Hepatocyte (in vitro differentiated cells): ENCODE data around the gene KPNA4. TPM values are rescaled to one million over a fixed set of nuclear protein-coding genes. Genes with fewer than 3 reads are reported as not detected.
"Not testable (repeated sequence)": the region's sequence is repeated elsewhere in the genome, so short reads cannot be mapped to it uniquely, and the experiment has no call there.

ENCODE experiments used
- DNase-seq: peaks from one replicate; pipeline ENCODE4 v3.0.0-alpha.2; 2016; ENCODE audit warnings: low spot score
- H2AFZ ChIP-seq: fragments of 200-600 bp; sonication (generic); 2 replicates; pipeline ENCODE4 v1.6.0; 2016; ENCODE audit warnings: antibody characterized with exemption, mild to moderate bottlenecking
- H3K27ac ChIP-seq: fragments of 200-600 bp; sonication (generic); 2 replicates; pipeline ENCODE4 v1.5.1; 2016; ENCODE audit warnings: mild to moderate bottlenecking
- H3K27me3 ChIP-seq: fragments of 200-600 bp; sonication (generic); 2 replicates; pipeline ENCODE4 v1.6.1; 2016
- H3K36me3 ChIP-seq: fragments of 200-600 bp; sonication (generic); replicated peaks from 2 replicates; pipeline ENCODE4 v1.5.1; 2016; ENCODE audit warnings: low read depth; ENCODE audit not compliant: insufficient read depth
- H3K4me1 ChIP-seq: fragments of 200-600 bp; sonication (generic); 2 replicates; pipeline ENCODE4 v1.5.1; 2016; ENCODE audit warnings: mild to moderate bottlenecking, moderate library complexity; ENCODE audit not compliant: insufficient read depth
- H3K4me2 ChIP-seq: fragments of 200-600 bp; sonication (generic); 2 replicates; pipeline ENCODE4 v1.6.0; 2016
- H3K4me3 ChIP-seq: fragments of 200-600 bp; sonication (generic); 2 replicates; pipeline ENCODE4 v1.5.1; 2016; ENCODE audit warnings: mild to moderate bottlenecking
- H3K79me2 ChIP-seq: fragments of 200-600 bp; sonication (generic); 2 replicates; pipeline ENCODE4 v1.6.0; 2017; ENCODE audit warnings: mild to moderate bottlenecking
- H3K9me2 ChIP-seq: fragments of 200-600 bp; sonication (generic); replicated peaks from 2 replicates; pipeline ENCODE4 v1.6.0; 2017; ENCODE audit warnings: mild to moderate bottlenecking; ENCODE audit not compliant: insufficient read depth
- H3K9me3 ChIP-seq: fragments of 200-600 bp; sonication (generic); 2 replicates; pipeline ENCODE4 v1.5.1; 2016; ENCODE audit warnings: low read depth, mild to moderate bottlenecking
- H4K20me1 ChIP-seq: fragments of 200-600 bp; sonication (generic); 2 replicates; pipeline ENCODE4 v1.6.0; 2016; ENCODE audit warnings: mild to moderate bottlenecking; ENCODE audit not compliant: insufficient read depth, poor library complexity, severe bottlenecking
- CTCF ChIP-seq: fragments of 200-600 bp; sonication (generic); IDR thresholded peaks from 2 replicates; pipeline ENCODE4 v1.5.1; 2016; ENCODE audit warnings: antibody characterized with exemption, mild to moderate bottlenecking; ENCODE audit not compliant: poor library complexity
- EZH2 ChIP-seq: fragments of 200-600 bp; sonication (generic); IDR thresholded peaks from 2 replicates; pipeline ENCODE4 v1.6.1; 2016; ENCODE audit warnings: antibody characterized with exemption, mild to moderate bottlenecking, borderline replicate concordance
- EZH2phosphoT487 ChIP-seq: fragments of 200-600 bp; sonication (generic); IDR thresholded peaks from one replicate; pipeline ENCODE4 v1.6.1; 2018; ENCODE audit warnings: antibody characterized with exemption, mild to moderate bottlenecking, low read depth, moderate library complexity; ENCODE audit not compliant: unreplicated experiment, severe bottlenecking
- WGBS: methylation state at CpG from one replicate; pipeline ENCODE4 v1.1.6; 2016; ENCODE audit warnings: low lambda C conversion rate; ENCODE audit errors: missing lambda C conversion rate; 5-methylcytosine and 5-hydroxymethylcytosine counted together
- polyA plus RNA-seq: library from polyadenylated mRNA; unstranded; fragments of >200 nt; fragmentation: Nextera tagmentation; extraction: Ambion mirVana; gene quantifications from 2 replicates; pipeline ENCODE4 v1.2.1, GENCODE V29; 2016
- total RNA-seq: library from RNA; depleted of rRNA; stranded (reverse); fragments of >200 nt; gene quantifications from 2 replicates; pipeline ENCODE4 v1.2.3, GENCODE V29; 2014

KPNA4 gene
- total and polyA plus RNA-seq, 2 experiments from 2014 or later: 13.0 to 26.6 TPM

GRCh38 chr3:160574636-160575035, 9.3 kb upstream of the KPNA4 start:
- 92% methylated on average over 3 of the region's 3 CpGs for WGBS
- Histone ChIP-seq H4K20me1 (no peaks in the 10 kb centered on the region), H3K4me2 (no peak overlapping the region), H3K9me2 (no peaks in the 10 kb centered on the region), H3K9me3 (no peaks in the 10 kb centered on the region), H3K27me3 (no peaks in the 10 kb centered on the region), H2AFZ (no peak overlapping the region), H3K4me3 (no peak overlapping the region), H3K36me3 (no peaks in the 10 kb centered on the region), H3K27ac (no peak overlapping the region), H3K4me1 (no peaks in the 10 kb centered on the region), H3K79me2 (no peaks in the 10 kb centered on the region)
- DNase-seq: no peak
- TF ChIP-seq EZH2 (no peak), EZH2phosphoT487 (no peak), CTCF (no peak)

GRCh38 chr3:160573955-160574525, 8.7 kb upstream of the KPNA4 start:
- over 99% methylated on average over 29 of the region's 35 CpGs for WGBS
- not testable (repeated sequence) for H3K36me3 ChIP-seq, H3K4me3 ChIP-seq, H2AFZ ChIP-seq, H3K9me3 ChIP-seq, H3K4me1 ChIP-seq, H3K9me2 ChIP-seq, H4K20me1 ChIP-seq, H3K79me2 ChIP-seq, H3K27ac ChIP-seq, DNase-seq, H3K27me3 ChIP-seq, H3K4me2 ChIP-seq

DNA sequence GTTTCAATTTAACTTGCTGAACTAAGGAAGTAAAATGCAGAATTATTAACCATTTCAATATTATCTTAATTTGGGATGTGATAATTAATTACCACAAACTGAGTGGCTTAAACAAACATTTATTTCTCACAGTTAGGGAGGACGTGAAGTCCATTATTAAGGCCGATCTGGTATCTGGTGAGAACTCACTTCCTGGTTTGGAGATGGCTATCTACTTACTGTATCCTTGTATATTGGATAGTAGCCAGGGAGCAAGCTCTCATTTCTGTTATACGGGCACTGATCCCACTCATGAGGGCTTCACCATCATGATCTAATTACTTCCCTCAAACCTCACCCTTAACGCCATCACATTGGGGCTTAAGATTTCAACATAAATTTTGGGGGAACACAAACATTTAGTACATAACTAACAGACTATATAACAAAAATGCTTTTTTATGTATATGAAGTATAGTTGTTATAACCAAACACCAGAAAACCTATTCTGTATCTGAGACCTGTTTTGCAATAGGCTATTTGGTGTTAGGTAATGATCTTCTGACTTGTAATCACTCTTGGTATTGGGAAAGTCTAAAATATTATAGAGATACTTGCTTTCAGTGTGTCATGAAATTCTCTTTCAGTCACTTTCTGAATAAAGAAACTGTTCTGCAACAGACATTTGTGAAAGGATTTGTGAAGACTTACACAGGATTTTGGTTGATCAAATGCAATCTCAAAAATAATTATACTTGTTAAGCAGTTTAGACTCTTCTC, 4.7 kb upstream of the KPNA4 start:
- H3K27ac ChIP-seq: no peak overlapping the region
- no peaks in the 10 kb centered on the region for H4K20me1 ChIP-seq
- no peaks in the 10 kb centered on the region for H3K9me2 ChIP-seq
- TF ChIP-seq CTCF (no peak), EZH2 (no peak), EZH2phosphoT487 (no peak)
- 83% methylated on average over 4 of the region's 4 CpGs for WGBS
- H3K4me3 ChIP-seq: no peak overlapping the region
- no peak overlapping the region for H2AFZ ChIP-seq
- no peaks in the 10 kb centered on the region for H3K36me3 ChIP-seq
- H3K4me2 ChIP-seq: no peak overlapping the region
- no peaks in the 10 kb centered on the region for H3K27me3 ChIP-seq
- peaks cover 10% of the 10 kb centered on the region for H3K79me2 ChIP-seq
- DNase-seq: no peak
- no peaks in the 10 kb centered on the region for H3K9me3 ChIP-seq
- H3K4me1 ChIP-seq: peaks cover 8% of the 10 kb centered on the region

- 95% methylated on average over 10 of the region's 10 CpGs for WGBS
- no peak overlapping the region for H3K4me3 ChIP-seq
- no peaks in the 10 kb centered on the region for H3K27me3 ChIP-seq
- no peaks in the 10 kb centered on the region for H3K36me3 ChIP-seq
- peaks cover 8% of the 10 kb centered on the region for H3K4me1 ChIP-seq
- peaks cover 6% of the 10 kb centered on the region for H4K20me1 ChIP-seq
- TF ChIP-seq EZH2phosphoT487: no peak
- TF ChIP-seq CTCF: no peak
- no peak for TF ChIP-seq EZH2
- H3K4me2 ChIP-seq: no peak overlapping the region
- H2AFZ ChIP-seq: no peak overlapping the region
- no peak overlapping the region for H3K27ac ChIP-seq
- H3K9me2 ChIP-seq: no peaks in the 10 kb centered on the region
- no peaks in the 10 kb centered on the region for H3K9me3 ChIP-seq
- no peak for DNase-seq
- peaks cover 16% of the 10 kb centered on the region for H3K79me2 ChIP-seq
Observed at GRCh38 chr3:160568989-160569388, 3.6 kb upstream of the KPNA4 start.
